ENCODE measurements around the gene CCDC197.

GRCh38 chr14:94000267-94000666 is 3.2 kb downstream of the CCDC197 start:
- TF ChIP-seq, protein P1, sequence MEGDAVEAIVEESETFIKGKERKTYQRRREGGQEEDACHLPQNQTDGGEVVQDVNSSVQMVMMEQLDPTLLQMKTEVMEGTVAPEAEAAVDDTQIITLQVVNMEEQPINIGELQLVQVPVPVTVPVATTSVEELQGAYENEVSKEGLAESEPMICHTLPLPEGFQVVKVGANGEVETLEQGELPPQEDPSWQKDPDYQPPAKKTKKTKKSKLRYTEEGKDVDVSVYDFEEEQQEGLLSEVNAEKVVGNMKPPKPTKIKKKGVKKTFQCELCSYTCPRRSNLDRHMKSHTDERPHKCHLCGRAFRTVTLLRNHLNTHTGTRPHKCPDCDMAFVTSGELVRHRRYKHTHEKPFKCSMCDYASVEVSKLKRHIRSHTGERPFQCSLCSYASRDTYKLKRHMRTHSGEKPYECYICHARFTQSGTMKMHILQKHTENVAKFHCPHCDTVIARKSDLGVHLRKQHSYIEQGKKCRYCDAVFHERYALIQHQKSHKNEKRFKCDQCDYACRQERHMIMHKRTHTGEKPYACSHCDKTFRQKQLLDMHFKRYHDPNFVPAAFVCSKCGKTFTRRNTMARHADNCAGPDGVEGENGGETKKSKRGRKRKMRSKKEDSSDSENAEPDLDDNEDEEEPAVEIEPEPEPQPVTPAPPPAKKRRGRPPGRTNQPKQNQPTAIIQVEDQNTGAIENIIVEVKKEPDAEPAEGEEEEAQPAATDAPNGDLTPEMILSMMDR (conservative IDR thresholded peaks at IDR 0.05), result no peak
- TF ChIP-seq ZFX (IDR thresholded peaks at IDR 0.05), result no peak

All from C4-2B (cell line).